SK-N-SH (cell line): ENCODE measurements around the gene PCSK6. TPM values are rescaled to one million over a fixed set of nuclear protein-coding genes. Genes with fewer than 3 reads are reported as not detected.

Source experiments
- CTCF ChIA-PET: fragments of 300-600, 350-600 bp; formaldehyde crosslinking; extraction: SDS; loops from one replicate; lab custom pipeline; 2021; lab: Yijun Ruan, JAX
- POLR2A ChIA-PET: fragments of 350-600 bp; sonication (Branson Sonifier 250); formaldehyde crosslinking; extraction: SDS; loops from one replicate; lab custom pipeline; 2020; ENCODE audit warnings: antibody characterized with exemption, inconsistent platforms; lab: Yijun Ruan, JAX
- DNase-seq: peaks from one replicate; pipeline ENCODE4 v3.0.0; 2012
- H2AFZ ChIP-seq: fragments of 200-600 bp; sonication (generic); 2 replicates; pipeline ENCODE4 v1.8.1; 2016; ENCODE audit warnings: antibody characterized with exemption, mild to moderate bottlenecking, low read depth
- H3F3A ChIP-seq: fragments of 200-600 bp; sonication (generic); replicated peaks from 2 replicates; pipeline ENCODE3; 2016; ENCODE audit warnings: antibody characterized with exemption, mild to moderate bottlenecking; ENCODE audit not compliant: insufficient read depth
- H3K27ac ChIP-seq, 2 experiments: fragments of 200-500 bp in 1 of 2; fragments of 200-600 bp in 1 of 2; sonication (Bioruptor generic) in 1 of 2; sonication (generic), shearing (Covaris generic) in 1 of 2; 2 replicates each; pipeline versions ENCODE4 v1.5.1 to v1.6.1; 2014 to 2016; ENCODE audit warnings: low read depth in 2 of 2, inconsistent platforms in 1 of 2, low read length in 1 of 2, mild to moderate bottlenecking in 1 of 2, mixed read lengths in 1 of 2
- H3K27me3 ChIP-seq: fragments of 200-600 bp; sonication (generic), shearing (Covaris generic); 2 replicates; pipeline ENCODE4 v1.6.1; 2016; ENCODE audit warnings: mixed run types; ENCODE audit not compliant: insufficient read depth
- H3K36me3 ChIP-seq, 2 experiments: fragments of 200-500 bp in 1 of 2; fragments of 200-600 bp in 1 of 2; sonication (Bioruptor generic) in 1 of 2; sonication (generic) in 1 of 2; replicated peaks in 1 of 2; 2 replicates each; pipeline versions ENCODE3 to v1.5.1; 2014 to 2016; ENCODE audit warnings: low read length in 1 of 2, mild to moderate bottlenecking in 1 of 2; ENCODE audit not compliant: insufficient read depth in 2 of 2, control insufficient read depth in 1 of 2
- H3K4me1 ChIP-seq, 2 experiments: fragments of 200-500 bp in 1 of 2; fragments of 200-600 bp in 1 of 2; sonication (Bioruptor generic) in 1 of 2; sonication (generic), shearing (Covaris generic) in 1 of 2; 2 replicates each; pipeline versions ENCODE4 v1.5.1 to v1.6.1; 2014 to 2016; ENCODE audit warnings: low read depth in 1 of 2, low read length in 1 of 2, mixed run types in 1 of 2; ENCODE audit not compliant: insufficient read depth in 2 of 2, control insufficient read depth in 1 of 2
- H3K4me2 ChIP-seq: fragments of 200-600 bp; sonication (generic), shearing (Covaris generic); 2 replicates; pipeline ENCODE4 v1.6.1; 2017; ENCODE audit warnings: mixed run types
- H3K4me3 ChIP-seq, 2 experiments: fragments of 200-500 bp in 1 of 2; fragments of 200-600 bp in 1 of 2; sonication (Bioruptor generic) in 1 of 2; sonication (generic), shearing (Covaris generic) in 1 of 2; 2 replicates each; pipeline versions ENCODE4 v1.5.1 to v1.8.1; 2014 to 2016; ENCODE audit warnings: low read depth in 2 of 2, inconsistent platforms in 1 of 2, low read length in 1 of 2, mild to moderate bottlenecking in 1 of 2, mixed read lengths in 1 of 2, moderate library complexity in 1 of 2
- H3K79me2 ChIP-seq: fragments of 200-600 bp; sonication (generic); 2 replicates; pipeline ENCODE4 v1.8.1; 2017; ENCODE audit warnings: mild to moderate bottlenecking; ENCODE audit not compliant: insufficient read depth
- H3K9ac ChIP-seq: fragments of 200-600 bp; sonication (generic); 2 replicates; pipeline ENCODE4 v1.6.1; 2017; ENCODE audit warnings: mixed run types
- H3K9me2 ChIP-seq: fragments of 200-600 bp; sonication (generic); 2 replicates; pipeline ENCODE4 v1.6.1; 2017; ENCODE audit warnings: mixed run types
- H3K9me3 ChIP-seq: fragments of 200-600 bp; sonication (generic); 2 replicates; pipeline ENCODE4 v1.6.1; 2017; ENCODE audit warnings: mixed run types, mild to moderate bottlenecking, moderate library complexity
- H4K20me1 ChIP-seq: fragments of 200-600 bp; sonication (generic); 2 replicates; pipeline ENCODE4 v1.6.1; 2017; ENCODE audit warnings: mild to moderate bottlenecking, mixed run types; ENCODE audit not compliant: insufficient read depth
- CTCF ChIP-seq: fragments of 200-600 bp; sonication (generic); IDR thresholded peaks from 2 replicates; pipeline ENCODE4 v1.6.1; 2017; ENCODE audit warnings: antibody characterized with exemption, mild to moderate bottlenecking, moderate library complexity
- ELF1 ChIP-seq: IDR thresholded peaks from 2 replicates; pipeline ENCODE4 v1.4.0; 2012
- EZH2phosphoT487 ChIP-seq: fragments of 200-600 bp; sonication (generic); IDR thresholded peaks from 2 replicates; pipeline ENCODE4 v1.6.1; 2017; ENCODE audit warnings: low read depth, mixed run types, mild to moderate bottlenecking, antibody characterized with exemption, moderate library complexity, borderline replicate concordance
- FOXJ3 ChIP-seq: sonication (generic); formaldehyde crosslinking; IDR thresholded peaks from 2 replicates; pipeline ENCODE4 v1.5.1; 2020; ENCODE audit warnings: mild to moderate bottlenecking, missing genetic modification reagents
- FOXM1 ChIP-seq: IDR thresholded peaks from 2 replicates; pipeline ENCODE4 v1.4.0; 2012; ENCODE audit warnings: low read depth, mild to moderate bottlenecking
- GABPA ChIP-seq: IDR thresholded peaks from 2 replicates; pipeline ENCODE4 v1.4.0; 2012; ENCODE audit warnings: low read depth, mild to moderate bottlenecking
- GATA2 ChIP-seq: sonication (generic); formaldehyde crosslinking; IDR thresholded peaks from 2 replicates; pipeline ENCODE4 v1.5.0; 2020; ENCODE audit warnings: mild to moderate bottlenecking, missing genetic modification reagents
- IRF3 ChIP-seq: fragments of 150-350 bp; IDR thresholded peaks from 2 replicates; pipeline ENCODE4 v1.6.1; 2016; ENCODE audit warnings: mild to moderate bottlenecking, low read depth, low read length
- JUND ChIP-seq: IDR thresholded peaks from 2 replicates; pipeline ENCODE4 v1.4.0; 2012
- MAX ChIP-seq: IDR thresholded peaks from 2 replicates; pipeline ENCODE4 v1.4.0; 2012; ENCODE audit warnings: low read depth
- MXI1 ChIP-seq: IDR thresholded peaks from 2 replicates; pipeline ENCODE4 v1.6.1; 2012; ENCODE audit warnings: mild to moderate bottlenecking, low read depth, low read length, improper control_type of control experiment
- NFIC ChIP-seq: IDR thresholded peaks from 2 replicates; pipeline ENCODE4 v1.4.0; 2012; ENCODE audit warnings: borderline replicate concordance
- NRF1 ChIP-seq: IDR thresholded peaks from 2 replicates; pipeline ENCODE4 v1.6.1; 2012; ENCODE audit warnings: low read depth, mild to moderate bottlenecking, low read length
- POLR2AphosphoS5 ChIP-seq: IDR thresholded peaks from 2 replicates; pipeline ENCODE4 v1.6.1; 2012; ENCODE audit warnings: low read depth, low read length
- RAD21 ChIP-seq: IDR thresholded peaks from 2 replicates; pipeline ENCODE4 v1.6.1; 2012; ENCODE audit warnings: mild to moderate bottlenecking, low read length
- REST ChIP-seq: IDR thresholded peaks from 2 replicates; pipeline ENCODE4 v1.6.1; 2012; ENCODE audit warnings: mild to moderate bottlenecking, low read depth, low read length, moderate library complexity
- SMC3 ChIP-seq: IDR thresholded peaks from 2 replicates; pipeline ENCODE4 v1.6.1; 2012; ENCODE audit warnings: low read depth, low read length, improper control_type of control experiment
- TAF1 ChIP-seq: IDR thresholded peaks from 2 replicates; pipeline ENCODE4 v1.6.1; 2012; ENCODE audit warnings: low read depth, mild to moderate bottlenecking, low read length, moderate library complexity, borderline replicate concordance
- TEAD4 ChIP-seq: IDR thresholded peaks from 2 replicates; pipeline ENCODE4 v1.4.0; 2012; ENCODE audit warnings: mild to moderate bottlenecking, borderline replicate concordance; ENCODE audit not compliant: insufficient read depth
- USF1 ChIP-seq: IDR thresholded peaks from 2 replicates; pipeline ENCODE4 v1.4.0; 2012; ENCODE audit warnings: low read depth, borderline replicate concordance
- YY1 ChIP-seq: IDR thresholded peaks from 2 replicates; pipeline ENCODE4 v1.4.0; 2012; ENCODE audit warnings: low read depth, mild to moderate bottlenecking
- WGBS: methylation state at CpG from one replicate; pipeline ENCODE4 v1.1.6; 2017; ENCODE audit warnings: low lambda C conversion rate; 5-methylcytosine and 5-hydroxymethylcytosine counted together
- polyA plus RNA-seq, 3 experiments: library from polyadenylated mRNA; depleted of rRNA; stranded (reverse); fragments of >200 nt; gene quantifications; 2 replicates each; pipeline ENCODE4 v1.2.3, GENCODE V29; 2012

The PCSK6 gene
- polyA plus RNA-seq, 1 of the 3 experiments (the other 2 are of a cell fraction) = 0.03 TPM

GRCh38 chr15:101394654-101395053 is 94.9 kb downstream of the PCSK6 start:
- Histone ChIP-seq H3F3A (no peaks in the 10 kb centered on the region), H3K9me3 (no peaks in the 10 kb centered on the region), H3K27me3 (no peaks in the 10 kb centered on the region; the same call in 1 of the 2 replicates), H3K9ac (no peak overlapping the region), H3K9me2 (no peaks in the 10 kb centered on the region), H3K4me2 (no peak overlapping the region), H3K4me1 (no peaks in the 10 kb centered on the region), H3K36me3 (no peaks in the 10 kb centered on the region), H3K79me2 (no peaks in the 10 kb centered on the region), H2AFZ (no peak overlapping the region), H3K27ac (no peak overlapping the region), H4K20me1 (no peaks in the 10 kb centered on the region), H3K4me3 (no peak overlapping the region)
- ChIA-PET POLR2A (no interaction called here), CTCF (interaction anchor here (1.1 kb wide), 1 partner anchor 63 kb away, joined by 3 read pairs; no protein-coding TSS in a partner anchor)
- DNase-seq = no peak
- TF ChIP-seq TAF1 = no peak
- TF ChIP-seq IRF3 = no peak
- no peak for TF ChIP-seq POLR2AphosphoS5
- TF ChIP-seq EZH2phosphoT487 = no peak
- no peak for TF ChIP-seq YY1
- no peak for TF ChIP-seq TEAD4
- no peak for TF ChIP-seq MAX
- no peak for TF ChIP-seq RAD21
- no peak for TF ChIP-seq NRF1
- no peak for TF ChIP-seq GATA2
- TF ChIP-seq REST = no peak
- 43% methylated on average over 7 of the region's 11 CpGs for WGBS

- Histone ChIP-seq H2AFZ (no peak overlapping the region), H3K4me3 (no peak overlapping the region), H3K36me3 (no peaks in the 10 kb centered on the region), H3K4me2 (no peak overlapping the region), H4K20me1 (no peaks in the 10 kb centered on the region), H3K9me2 (no peaks in the 10 kb centered on the region), H3K27me3 (no peaks in the 10 kb centered on the region; the same call in 1 of the 2 replicates), H3K9ac (no peak overlapping the region), H3K9me3 (no peaks in the 10 kb centered on the region), H3F3A (no peaks in the 10 kb centered on the region), H3K79me2 (no peaks in the 10 kb centered on the region), H3K4me1 (no peaks in the 10 kb centered on the region), H3K27ac (no peak overlapping the region)
- ChIA-PET POLR2A (no interaction called here), CTCF (interaction anchor here (1.1 kb wide), 1 partner anchor 63 kb away, joined by 3 read pairs; no protein-coding TSS in a partner anchor)
- WGBS = 60% methylated on average over 9 of the region's 12 CpGs
- DNase-seq = no peak
- no peak for TF ChIP-seq GABPA
- no peak for TF ChIP-seq FOXJ3
- TF ChIP-seq NFIC = no peak
- no peak for TF ChIP-seq USF1
- TF ChIP-seq CTCF = no peak
- TF ChIP-seq SMC3 = no peak
- TF ChIP-seq ELF1 = no peak
- TF ChIP-seq MXI1 = no peak
- TF ChIP-seq JUND = no peak
- no peak for TF ChIP-seq EZH2phosphoT487
- no peak for TF ChIP-seq MAX
- no peak for TF ChIP-seq GATA2
- TF ChIP-seq FOXM1 = no peak
These were observed 95.4 kb downstream of the PCSK6 start for GRCh38 chr15:101394056-101394630.
